GM12878 (cell line): ENCODE results near the gene KMT2B. TPM values are rescaled to one million over a fixed set of nuclear protein-coding genes. Genes with fewer than 3 reads are reported as not detected.

Experiments
- ATF3 ChIP-seq: IDR thresholded peaks from 2 replicates; pipeline ENCODE4 v1.6.1; 2011; ENCODE audit warnings: low read depth, mild to moderate bottlenecking, low read length, moderate library complexity, borderline replicate concordance; ENCODE audit errors: extremely low read depth
- ATF7 ChIP-seq: fragments of 450-650 bp; IDR thresholded peaks from 2 replicates; pipeline ENCODE4 v1.6.1; 2016; ENCODE audit warnings: low read depth, mild to moderate bottlenecking
- CHD2 ChIP-seq: IDR thresholded peaks from 2 replicates; pipeline ENCODE4 v1.6.1; 2011; ENCODE audit warnings: low read depth, low read length, improper control_type of control experiment, borderline replicate concordance
- CHD4 ChIP-seq: fragments of 200-600 bp; sonication (generic); IDR thresholded peaks from 2 replicates; pipeline ENCODE4 v1.6.1; 2016; ENCODE audit warnings: mild to moderate bottlenecking
- CREM ChIP-seq: IDR thresholded peaks from 2 replicates; pipeline ENCODE4 v1.6.1; 2014; ENCODE audit warnings: antibody characterized with exemption, low read depth
- E4F1 ChIP-seq: fragments of 450-650 bp; IDR thresholded peaks from 2 replicates; pipeline ENCODE4 v1.6.1; 2018; ENCODE audit warnings: borderline replicate concordance, mild to moderate bottlenecking; ENCODE audit not compliant: partially characterized antibody
- ELK1 ChIP-seq: IDR thresholded peaks from 2 replicates; pipeline ENCODE4 v1.6.1; 2012; ENCODE audit warnings: low read depth, low read length, improper control_type of control experiment
- ESRRA ChIP-seq: IDR thresholded peaks from 2 replicates; pipeline ENCODE4 v1.6.1; 2012; ENCODE audit warnings: mild to moderate bottlenecking, low read length, improper control_type of control experiment
- ETV6 ChIP-seq, 2 experiments: fragments of 450-650 bp in 1 of 2; IDR thresholded peaks in 1 of 2; conservative IDR thresholded peaks in 1 of 2; 2 replicates each; pipeline ENCODE4 v1.6.1; 2014; ENCODE audit warnings: antibody characterized with exemption in 1 of 2, borderline replicate concordance in 1 of 2, low read depth in 1 of 2, mild to moderate bottlenecking in 1 of 2, moderate library complexity in 1 of 2
- IRF5 ChIP-seq: fragments of 450-650 bp; IDR thresholded peaks from 2 replicates; pipeline ENCODE4 v1.6.1; 2017; ENCODE audit warnings: borderline replicate concordance
- LARP7 ChIP-seq: fragments of 450-650 bp; IDR thresholded peaks from 2 replicates; pipeline ENCODE4 v1.6.1; 2017; ENCODE audit warnings: mild to moderate bottlenecking
- NFXL1 ChIP-seq: fragments of 450-650 bp; IDR thresholded peaks from 2 replicates; pipeline ENCODE4 v1.6.1; 2017; ENCODE audit warnings: antibody characterized with exemption, mild to moderate bottlenecking, borderline replicate concordance
- PAX8 ChIP-seq: fragments of 450-650 bp; IDR thresholded peaks from 2 replicates; pipeline ENCODE4 v1.6.1; 2017; ENCODE audit warnings: mild to moderate bottlenecking, moderate library complexity
- POLR2A ChIP-seq: IDR thresholded peaks from 2 replicates; pipeline ENCODE4 v1.6.1; 2011; ENCODE audit warnings: low read depth, mild to moderate bottlenecking, low read length
- RAD21 ChIP-seq: IDR thresholded peaks from 2 replicates; pipeline ENCODE4 v1.6.1; 2011; ENCODE audit warnings: mild to moderate bottlenecking, low read depth, low read length, moderate library complexity; ENCODE audit not compliant: insufficient read depth
- RB1 ChIP-seq: fragments of 450-650 bp; formaldehyde crosslinking; IDR thresholded peaks from 2 replicates; pipeline ENCODE4 v1.6.1; 2017; ENCODE audit warnings: mild to moderate bottlenecking, borderline replicate concordance
- SIX5 ChIP-seq: IDR thresholded peaks from 2 replicates; pipeline ENCODE4 v1.6.1; 2011; ENCODE audit warnings: mild to moderate bottlenecking, low read depth, low read length, moderate library complexity; ENCODE audit not compliant: severe bottlenecking
- SKIL ChIP-seq: fragments of 450-650 bp; IDR thresholded peaks from 2 replicates; pipeline ENCODE4 v1.6.1; 2017; ENCODE audit warnings: mild to moderate bottlenecking, low read depth, inconsistent platforms; ENCODE audit not compliant: poor library complexity, severe bottlenecking
- SREBF1 ChIP-seq: IDR thresholded peaks from 2 replicates; pipeline ENCODE4 v1.6.1; 2012; ENCODE audit warnings: mild to moderate bottlenecking, low read length
- TBL1XR1 ChIP-seq: IDR thresholded peaks from 2 replicates; pipeline ENCODE4 v1.6.1; 2012; ENCODE audit warnings: low read depth, low read length, improper control_type of control experiment
- USF2 ChIP-seq: IDR thresholded peaks from 2 replicates; pipeline ENCODE4 v1.6.1; 2011; ENCODE audit warnings: low read depth, low read length, improper control_type of control experiment, borderline replicate concordance
- polyA plus RNA-seq, 11 experiments: library from polyadenylated mRNA; depleted of rRNA in 4 of 11; unstranded in 6 of 11; stranded (reverse) in 5 of 11; fragments of >200 nt; fragmentation: Nextera tagmentation in 4 of 11; fragmentation: Illumina TruSeq in 1 of 11; extraction: Ambion mirVana in 4 of 11; extraction: Trizol in 1 of 11; gene quantifications; 1 replicate in 1 of 11; 2 replicates in 10 of 11; pipeline versions ENCODE4 v1.2.1 to v1.2.3, GENCODE V29; 2011 to 2016; ENCODE audit warnings: inconsistent platforms in 2 of 11, missing spikeins in 2 of 11, low read depth in 1 of 11
- total RNA-seq, 4 experiments: library from RNA; depleted of rRNA in 3 of 4; stranded (reverse); fragments of >200 nt in 3 of 4; fragmentation: Illumina TruSeq in 1 of 4; extraction: Trizol in 1 of 4; gene quantifications; 2 replicates each; pipeline versions ENCODE4 v1.2.1 to v1.2.3, GENCODE V29; 2013 to 2021

The KMT2B gene
- total and polyA plus RNA-seq, 10 of the 15 experiments (the other 5 are each of a cell fraction or from before 2014, with no cell fraction given) = 0.71 to 35.6 (median 6.0) TPM

GRCh38 chr19:35716801-35717664 lies 770 bp upstream of the KMT2B start (continued):
- TF ChIP-seq E4F1 (no peak), POLR2A (peak; percentile 77), SREBF1 (peak; percentile 83), SIX5 (peak; percentile 94), CHD4 (0 out of 2 replicates have a peak, but pooled peaks have one; percentile 75), RB1 (peak; percentile 34), ELK1 (peak; percentile 66; the same call in 1 of the 2 replicates), TBL1XR1 (no peak), NFXL1 (peak; percentile 93; the same call in 1 of the 2 replicates), CHD2 (peak; percentile 58; the same call in 1 of the 2 replicates), PAX8 (no peak), ATF7 (0 out of 2 replicates have a peak, but pooled peaks have one; percentile 18), ETV6 (conservative IDR thresholded peaks at IDR 0.05 in 1 of 2, IDR thresholded peaks at IDR 0.05 in 1 of 2; ENCODE audit: borderline replicate concordance in 1 of 2, low read depth in 1 of 2) (no peak), USF2 (no peak), CREM (peak; percentile 90; the same call in 1 of the 2 replicates), ESRRA (0 out of 2 replicates have a peak, but pooled peaks have one; percentile 68), ATF3 (no peak), RAD21 (peak; percentile 52), IRF5 (no peak), SKIL (peak; percentile 29), LARP7 (peak; percentile 76; the same call in 1 of the 2 replicates)
